Fibroblast of skin of scalp (primary cell): ENCODE results near the gene SLC49A3.
"Not testable (repeated sequence)": the region's sequence is repeated elsewhere in the genome, so short reads cannot be mapped to it uniquely, and the experiment has no call there.

ENCODE experiments used
- DNase-seq: peaks from one replicate; pipeline ENCODE4 v3.0.0-alpha.2; 2013

The SLC49A3 gene

DNA sequence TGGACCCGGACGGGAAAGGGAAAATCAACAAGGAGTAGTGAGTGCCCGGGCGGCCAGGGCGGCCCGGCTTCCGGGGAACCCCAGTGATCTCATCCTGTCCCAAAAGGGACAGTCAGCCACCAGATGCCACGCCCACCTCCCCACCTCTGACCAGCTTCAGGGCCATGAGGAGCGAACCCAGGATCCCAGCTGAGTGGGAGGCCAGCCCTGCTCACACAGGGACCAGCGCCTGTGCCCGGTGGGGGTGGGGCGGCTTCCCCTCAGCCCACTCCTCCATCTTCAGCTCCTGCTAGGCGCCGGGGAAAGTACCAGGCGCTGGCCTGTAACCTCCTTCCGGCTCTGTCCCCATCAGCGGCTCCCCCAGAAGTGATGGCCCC is 8.4 kb downstream of the SLC49A3 start:
- no peak for DNase-seq

DNA sequence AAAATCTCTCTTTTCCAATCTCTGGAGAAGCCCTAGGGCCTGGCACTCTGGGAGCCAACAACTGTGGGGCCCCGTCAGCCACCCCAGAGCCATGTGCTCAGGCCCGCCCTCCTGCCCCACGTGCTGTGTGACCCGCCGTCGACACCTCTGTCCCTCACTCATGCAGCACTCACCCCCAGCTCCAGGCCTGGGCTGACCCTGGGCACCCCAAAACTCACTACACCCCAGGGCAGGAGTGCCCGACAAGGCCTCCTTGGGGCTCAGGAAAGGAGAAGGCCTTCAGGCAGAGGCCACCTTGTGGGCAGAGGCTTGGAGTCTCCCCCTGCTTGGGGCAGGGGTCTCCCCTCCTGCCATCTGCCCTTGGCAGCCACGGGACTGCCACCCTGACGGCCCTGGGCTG is 8.9 kb downstream of the SLC49A3 start:
- no peak for DNase-seq

- DNase-seq: no peak
These were observed 9.3 kb downstream of the SLC49A3 start for GRCh38 chr4:679629-680028.

DNA sequence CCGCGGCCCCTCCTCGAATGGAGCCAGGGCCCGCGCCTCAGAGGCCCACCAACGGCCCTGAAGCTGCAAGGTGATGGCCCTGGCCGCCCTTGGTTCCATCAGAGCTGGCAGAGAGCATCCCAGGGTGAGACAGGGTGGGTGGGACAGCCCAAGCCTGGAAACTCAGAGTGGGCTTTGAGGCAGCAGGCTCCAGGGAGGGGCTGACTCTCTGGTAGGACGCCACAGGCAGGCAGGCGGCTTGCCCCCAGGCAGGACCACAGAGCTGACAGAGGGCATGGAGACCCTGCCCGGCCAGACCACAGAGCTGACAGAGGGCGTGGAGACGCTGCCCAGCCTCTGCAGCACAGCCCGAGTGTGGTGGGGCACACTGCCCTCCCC is 9.9 kb downstream of the SLC49A3 start:
- DNase-seq: no peak

DNA sequence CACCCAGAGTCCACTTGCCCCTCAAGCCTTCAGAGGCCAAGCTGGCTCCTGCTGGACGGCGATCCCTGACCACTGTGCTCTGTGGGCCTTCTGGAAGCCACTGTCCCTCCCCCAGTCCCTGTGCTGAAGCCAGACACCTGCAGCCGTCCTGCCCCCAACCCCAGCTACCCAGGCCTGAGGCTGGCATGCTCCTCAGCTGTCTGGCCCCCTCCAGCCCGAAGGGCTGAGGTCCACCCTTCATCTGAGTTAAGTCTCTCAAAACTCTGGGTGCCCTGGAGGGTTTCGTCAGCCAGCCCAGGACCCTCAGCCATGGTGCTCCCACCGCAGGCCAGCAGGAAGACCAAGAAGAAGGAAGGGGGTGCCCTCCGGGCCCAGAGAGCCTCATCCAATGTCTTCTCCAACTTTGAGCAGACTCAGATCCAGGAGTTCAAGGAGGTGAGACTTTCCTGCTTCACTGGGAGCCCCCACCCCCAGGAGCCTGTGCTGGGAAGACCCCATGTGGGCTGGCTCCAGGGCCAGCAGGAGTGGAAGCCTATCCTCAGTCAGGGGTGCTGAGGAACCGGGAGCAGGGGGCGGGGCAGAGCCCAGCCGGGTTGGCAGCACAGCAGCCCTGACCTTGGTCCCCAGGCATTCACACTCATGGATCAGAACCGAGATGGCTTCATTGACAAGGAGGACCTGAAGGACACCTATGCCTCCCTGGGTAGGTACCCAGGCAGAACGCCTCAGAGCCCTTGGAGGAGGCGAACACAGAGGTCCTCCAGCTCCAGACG is 10.4 kb downstream of the SLC49A3 start:
- DNase-seq: no peak

- DNase-seq: no peak
These were observed 11.3 kb downstream of the SLC49A3 start for GRCh38 chr4:677431-678293.

DNA sequence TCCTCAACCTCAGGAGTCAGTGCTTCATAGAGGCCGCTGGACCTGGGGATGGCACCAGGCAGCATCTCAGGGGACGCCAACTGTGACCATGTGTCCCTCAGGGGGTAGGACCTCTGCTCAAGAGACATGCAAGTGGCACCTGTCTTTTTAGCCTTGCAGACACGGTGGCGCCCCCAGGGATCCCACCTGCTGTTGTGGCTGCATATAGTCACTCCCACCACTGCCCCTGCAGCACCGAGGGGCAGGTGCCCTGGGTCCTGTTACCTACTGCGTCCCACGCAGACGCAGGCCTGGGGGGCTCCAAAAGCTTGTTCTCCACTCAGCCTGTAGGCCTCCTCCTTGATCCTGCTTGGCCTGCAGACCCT is 12.1 kb downstream of the SLC49A3 start:
- DNase-seq: no peak

- DNase-seq: no peak
These were observed 12.7 kb downstream of the SLC49A3 start for GRCh38 chr4:675980-676870.

GRCh38 chr4:675036-675882 is 13.7 kb downstream of the SLC49A3 start:
- no peak for DNase-seq

GRCh38 chr4:674172-675035 is 14.5 kb downstream of the SLC49A3 start, which contains the start of the genes ATP5ME and MYL5:
ATP5ME (minus strand) TSS chr4:674276; CDS start chr4:674247, 29 bp downstream.
MYL5 (plus strand) TSS chr4:674542; CDS start chr4:678027, 3,485 bp downstream.
- peak; percentile 96 for DNase-seq

GRCh38 chr4:673349-674091 is 15.4 kb downstream of the SLC49A3 start:
- no peak for DNase-seq

- DNase-seq: no peak
These were observed 17.2 kb downstream of the SLC49A3 start for GRCh38 chr4:671769-672168.

- DNase-seq: not testable (repeated sequence)
These were observed 19.0 kb downstream of the SLC49A3 start for GRCh38 chr4:669806-670559.

DNA sequence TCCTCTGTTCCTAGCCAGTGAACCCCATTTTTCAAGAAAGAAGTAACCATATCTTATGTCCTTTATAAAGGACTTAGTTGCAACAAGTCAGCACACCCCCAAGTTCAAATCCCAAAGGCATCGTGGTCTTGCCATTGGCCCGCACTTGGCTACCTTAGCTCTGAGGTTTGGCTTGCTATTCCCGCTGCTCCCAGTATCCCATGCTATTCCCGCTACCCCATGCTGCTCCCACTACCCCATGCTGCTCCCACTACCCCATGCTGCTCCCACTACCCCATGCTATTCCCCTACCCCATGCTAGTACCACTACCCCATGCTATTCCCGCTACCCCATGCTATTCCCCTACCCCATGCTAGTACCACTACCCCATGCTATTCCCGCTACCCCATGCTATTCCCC is 20.7 kb downstream of the SLC49A3 start:
- not testable (repeated sequence) for DNase-seq

DNA sequence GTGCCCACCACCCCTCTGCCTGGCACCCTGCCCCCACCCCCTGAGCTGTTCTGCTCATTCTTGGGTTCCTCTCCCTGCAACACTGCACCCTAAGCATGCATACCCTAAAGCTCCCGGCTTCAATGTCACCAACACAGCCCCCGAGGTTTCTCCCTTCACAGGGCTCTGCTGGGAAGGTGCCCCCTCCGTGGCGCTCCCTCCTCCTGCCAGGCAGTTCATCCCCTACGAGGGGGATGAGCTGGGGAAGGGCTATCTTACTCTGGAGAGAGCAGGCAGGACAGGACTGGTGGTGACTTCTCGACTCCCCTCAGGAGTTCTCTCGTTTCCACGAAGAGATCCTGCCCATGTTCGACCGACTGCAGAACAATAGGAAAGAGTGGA is 21.4 kb downstream of the SLC49A3 start:
- DNase-seq: no peak

DNA sequence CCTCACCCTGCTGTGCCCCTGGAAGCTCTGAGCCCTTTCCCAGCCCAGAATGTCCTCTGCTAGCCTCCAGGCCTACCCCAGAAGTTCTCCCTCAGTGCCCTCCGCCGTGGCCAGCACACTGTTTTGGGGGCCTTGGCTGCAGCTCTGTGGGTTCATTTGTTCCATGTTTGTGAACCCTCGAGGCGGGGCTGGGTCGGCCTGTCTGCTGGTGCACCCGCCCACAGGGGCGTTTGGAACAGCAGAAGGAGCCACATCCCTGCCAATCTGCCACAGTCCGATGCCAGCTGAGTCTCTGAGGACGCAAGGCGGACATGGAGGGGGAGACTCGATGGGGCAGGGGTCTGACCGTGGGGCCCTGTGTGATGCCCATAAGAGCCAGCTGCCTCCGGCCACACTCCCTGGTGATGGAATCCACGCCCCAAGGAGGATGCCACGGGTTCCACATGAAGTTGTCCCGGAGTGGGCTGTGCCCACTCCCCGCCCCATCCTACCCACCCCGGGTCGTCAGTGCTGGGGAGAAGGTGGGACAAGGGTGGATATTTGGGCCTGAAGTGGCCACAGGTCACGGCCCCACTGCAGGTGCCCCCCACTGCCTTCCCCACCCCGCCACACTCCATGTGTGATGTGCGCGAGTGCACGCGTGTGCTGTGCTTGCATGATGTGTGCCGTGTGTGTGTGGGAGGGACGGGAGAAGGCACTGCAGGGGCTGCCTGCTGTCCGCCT is 22.0 kb downstream of the SLC49A3 start:
- DNase-seq: no peak

GRCh38 chr4:666436-666810 is 22.5 kb downstream of the SLC49A3 start:
- no peak for DNase-seq

GRCh38 chr4:665751-666435 is 23.1 kb downstream of the SLC49A3 start:
- DNase-seq: no peak
